Ramos (cell line): ENCODE results near the gene COG4.

Experiments used
- in situ Hi-C: fragments of 300-500 bp; cut with MboI; formaldehyde crosslinking; loops from one replicate; pipeline ENCODE4 v1.14.3; 2022; ENCODE audit warnings: low sequenced_read_pairs; ENCODE audit not compliant: unreplicated experiment

The COG4 gene

GRCh38 chr16:70523076-70523742, at the start of gene COG4:
Gene COG4, minus strand, starts transcription at chr16:70523554. Its CDS starts 11 bp downstream, at chr16:70523543.
- in situ Hi-C loops: no loop called here

GRCh38 chr16:70572926-70573270, 49.5 kb upstream of the COG4 start:
- in situ Hi-C loops: no loop called here

GRCh38 chr16:70572050-70572925, 48.9 kb upstream of the COG4 start:
- in situ Hi-C loops: no loop called here

- in situ Hi-C loops: no loop called here
Observed at GRCh38 chr16:70571623-70572022, 48.3 kb upstream of the COG4 start.

GRCh38 chr16:70570967-70571570, 47.7 kb upstream of the COG4 start:
- in situ Hi-C loops: no loop called here

- in situ Hi-C loops: loop anchor here (5.0 kb wide), 1 partner anchor 37 kb away; no protein-coding TSS in a partner anchor
Observed at GRCh38 chr16:70569752-70570151, 46.4 kb upstream of the COG4 start.

GRCh38 chr16:70568601-70569237, 45.4 kb upstream of the COG4 start:
- in situ Hi-C loops: loop anchor here (5.0 kb wide), 1 partner anchor 36 kb away; no protein-coding TSS in a partner anchor

DNA sequence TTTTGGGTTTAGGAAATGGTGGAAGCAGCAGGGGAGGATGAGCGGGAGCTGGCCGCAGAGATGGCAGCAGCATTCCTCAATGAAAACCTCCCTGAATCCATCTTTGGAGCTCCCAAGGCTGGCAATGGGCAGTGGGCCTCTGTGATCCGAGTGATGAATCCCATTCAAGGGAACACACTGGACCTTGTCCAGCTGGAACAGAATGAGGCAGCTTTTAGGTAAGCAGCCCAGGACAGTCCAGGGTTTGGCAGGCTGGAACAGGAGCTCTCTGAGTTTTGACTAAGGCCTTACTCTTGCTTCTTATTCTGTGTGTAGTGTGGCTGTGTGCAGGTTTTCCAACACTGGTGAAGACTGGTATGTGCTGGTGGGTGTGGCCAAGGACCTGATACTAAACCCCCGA, 41.7 kb upstream of the COG4 start:
- in situ Hi-C loops: loop anchor here (5.0 kb wide), 1 partner anchor 33 kb away; no protein-coding TSS in a partner anchor

DNA sequence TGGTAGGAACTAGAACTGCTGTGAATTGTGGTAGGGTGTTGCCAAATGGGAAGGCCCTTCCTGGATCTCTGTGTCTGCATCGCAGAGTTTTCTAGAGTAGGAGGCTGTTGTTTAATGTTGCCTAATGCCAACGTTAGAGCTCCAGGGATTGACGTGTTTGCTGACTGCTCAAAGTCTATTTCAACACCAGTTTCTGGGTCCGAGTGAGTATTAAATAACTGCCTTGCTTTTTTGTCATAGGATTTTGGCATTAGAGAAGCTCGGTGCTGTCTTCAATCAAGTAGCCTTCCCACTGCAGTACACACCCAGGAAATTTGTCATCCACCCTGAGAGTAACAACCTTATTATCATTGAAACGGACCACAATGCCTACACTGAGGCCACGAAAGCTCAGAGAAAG, 40.3 kb upstream of the COG4 start:
- in situ Hi-C loops: no loop called here

DNA sequence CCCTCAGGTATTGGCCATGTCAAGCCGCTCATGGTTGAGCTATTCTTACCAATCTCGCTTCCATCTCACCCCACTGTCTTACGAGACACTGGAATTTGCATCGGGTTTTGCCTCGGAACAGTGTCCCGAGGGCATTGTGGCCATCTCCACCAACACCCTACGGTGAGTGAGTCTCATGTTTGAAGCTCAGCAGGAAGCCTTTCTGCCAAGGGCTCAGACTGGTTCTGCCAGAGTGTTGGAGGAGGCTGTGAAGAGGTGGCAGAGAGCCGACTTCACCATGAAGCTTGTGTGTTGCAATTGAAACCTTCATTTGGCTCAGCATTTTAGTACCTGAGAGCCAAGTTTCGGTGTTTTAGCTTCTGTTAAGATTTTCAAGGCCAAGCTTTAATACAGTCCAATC, 38.3 kb upstream of the COG4 start:
- in situ Hi-C loops: no loop called here

- in situ Hi-C loops: no loop called here
Observed at GRCh38 chr16:70556063-70556462, 32.7 kb upstream of the COG4 start.

GRCh38 chr16:70553645-70554044, 30.3 kb upstream of the COG4 start:
- in situ Hi-C loops: no loop called here

DNA sequence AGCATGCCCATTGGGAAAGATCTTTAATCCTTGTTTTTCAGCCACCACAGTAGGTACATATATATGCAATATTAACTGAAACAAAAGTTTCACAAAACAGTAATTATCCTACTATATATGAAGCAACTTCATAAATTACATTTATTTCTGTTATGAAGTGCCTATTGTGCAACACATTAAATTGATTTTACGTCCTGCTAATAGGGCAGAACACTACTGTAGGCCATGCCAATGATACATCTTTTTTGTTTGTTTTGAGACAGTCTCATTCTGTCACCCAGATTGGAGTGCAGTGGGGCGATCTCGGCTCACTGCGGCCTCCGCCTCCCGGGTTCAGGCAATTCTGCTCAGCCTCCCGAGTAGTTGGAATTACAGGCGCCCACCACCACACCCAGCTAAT, 29.3 kb upstream of the COG4 start:
- in situ Hi-C loops: no loop called here

- in situ Hi-C loops: no loop called here
Observed at GRCh38 chr16:70551788-70552187, 28.4 kb upstream of the COG4 start.

GRCh38 chr16:70550082-70550481, 26.7 kb upstream of the COG4 start:
- in situ Hi-C loops: no loop called here

DNA sequence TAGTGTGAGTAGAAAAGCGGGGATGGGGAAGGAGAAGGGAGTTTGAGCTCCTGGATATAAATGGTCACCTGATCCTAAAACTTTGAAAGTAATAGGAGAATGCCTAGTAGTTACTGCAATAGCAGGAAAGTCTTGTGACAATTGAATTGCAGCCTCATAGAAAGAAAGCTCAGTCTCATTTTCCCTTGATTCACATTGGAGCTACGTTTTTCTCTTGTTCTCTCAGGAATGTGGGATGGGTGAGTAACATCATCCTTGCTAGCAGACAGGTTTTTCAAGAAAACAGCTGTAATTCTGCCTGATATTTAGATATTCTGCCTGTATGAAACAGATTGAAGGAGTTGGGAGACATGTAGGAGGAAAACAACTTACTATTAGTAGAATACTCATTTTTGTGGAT, 25.6 kb upstream of the COG4 start:
- in situ Hi-C loops: no loop called here

DNA sequence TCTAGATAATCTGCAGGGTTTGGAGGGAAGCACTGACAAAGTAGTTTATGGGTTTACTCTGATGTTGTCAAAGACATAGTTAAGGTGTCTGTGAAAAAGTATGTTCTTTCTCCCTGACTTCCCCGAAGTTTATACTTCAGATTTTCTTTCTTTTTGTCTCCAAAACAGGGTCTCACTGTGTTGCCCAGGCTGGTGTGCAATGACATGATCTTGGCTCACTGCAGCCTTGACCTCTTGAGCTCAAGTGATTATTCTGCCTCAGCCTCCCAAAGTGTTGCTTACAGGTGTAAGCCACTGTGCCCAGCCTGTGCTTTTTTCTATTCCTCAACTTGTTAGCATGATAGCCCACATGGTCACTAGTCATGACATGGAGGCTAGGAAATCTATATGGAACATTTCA, 21.2 kb upstream of the COG4 start:
- in situ Hi-C loops: no loop called here

DNA sequence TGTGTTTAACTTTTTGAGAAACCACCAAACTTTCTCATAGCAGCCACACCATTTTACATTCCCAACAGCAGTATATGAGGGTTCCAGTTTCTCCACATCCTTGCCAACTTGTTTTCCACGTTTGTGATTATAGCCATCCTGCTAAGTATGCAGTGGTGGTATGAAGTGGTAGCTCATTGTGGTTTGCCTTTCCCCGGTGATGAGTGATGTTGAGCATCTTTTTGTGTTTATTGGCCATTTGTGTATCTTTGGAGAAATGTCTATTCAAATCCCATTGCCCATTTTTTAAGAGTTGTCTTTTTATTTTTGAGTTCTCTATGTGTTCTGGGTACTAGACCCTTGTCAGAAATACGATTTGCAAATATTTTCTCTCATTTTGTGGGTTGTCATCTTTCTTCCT, 17.6 kb upstream of the COG4 start:
- in situ Hi-C loops: no loop called here

GRCh38 chr16:70534971-70535370, 11.6 kb upstream of the COG4 start:
- in situ Hi-C loops: loop anchor here (5.0 to 10.0 kb wide), 2 partner anchors 32 to 270 kb away; no protein-coding TSS in a partner anchor

DNA sequence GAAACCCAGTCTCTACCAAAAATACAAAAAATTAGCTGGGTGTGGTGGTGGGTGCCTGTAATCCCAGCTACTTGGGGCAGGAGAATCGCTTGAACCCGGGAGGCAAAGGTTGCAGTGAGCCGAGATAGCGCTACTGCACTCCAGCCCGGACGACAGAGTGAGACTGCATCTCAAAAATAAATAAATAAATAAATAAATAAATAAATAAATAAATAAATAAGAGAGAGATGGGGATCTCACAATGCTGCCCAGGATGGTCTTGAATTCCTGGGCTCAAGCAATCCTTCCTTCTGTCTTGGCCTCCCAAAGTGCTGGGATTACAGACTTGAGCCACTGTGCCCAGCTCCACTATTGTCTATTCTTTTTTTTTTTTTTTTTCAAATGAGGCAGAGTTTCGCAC, 6.6 kb upstream of the COG4 start:
- in situ Hi-C loops: loop anchor here (5.0 to 10.0 kb wide), 2 partner anchors 37 to 265 kb away; no protein-coding TSS in a partner anchor
